Stimulated activated CD8-positive, alpha-beta memory T cell treated with anti-CD3 and anti-CD28 coated beads, Interleukin-4, amount 100 ng/mL, for 48 hours (primary cell): ENCODE results near the gene SLFN5.
"Not testable (repeated sequence)": the region's sequence is repeated elsewhere in the genome, so short reads cannot be mapped to it uniquely, and the experiment has no call there.

Experiments used
- DNase-seq: peaks from one replicate; pipeline ENCODE4 v3.0.0-alpha.2; 2020

Gene SLFN5

DNA sequence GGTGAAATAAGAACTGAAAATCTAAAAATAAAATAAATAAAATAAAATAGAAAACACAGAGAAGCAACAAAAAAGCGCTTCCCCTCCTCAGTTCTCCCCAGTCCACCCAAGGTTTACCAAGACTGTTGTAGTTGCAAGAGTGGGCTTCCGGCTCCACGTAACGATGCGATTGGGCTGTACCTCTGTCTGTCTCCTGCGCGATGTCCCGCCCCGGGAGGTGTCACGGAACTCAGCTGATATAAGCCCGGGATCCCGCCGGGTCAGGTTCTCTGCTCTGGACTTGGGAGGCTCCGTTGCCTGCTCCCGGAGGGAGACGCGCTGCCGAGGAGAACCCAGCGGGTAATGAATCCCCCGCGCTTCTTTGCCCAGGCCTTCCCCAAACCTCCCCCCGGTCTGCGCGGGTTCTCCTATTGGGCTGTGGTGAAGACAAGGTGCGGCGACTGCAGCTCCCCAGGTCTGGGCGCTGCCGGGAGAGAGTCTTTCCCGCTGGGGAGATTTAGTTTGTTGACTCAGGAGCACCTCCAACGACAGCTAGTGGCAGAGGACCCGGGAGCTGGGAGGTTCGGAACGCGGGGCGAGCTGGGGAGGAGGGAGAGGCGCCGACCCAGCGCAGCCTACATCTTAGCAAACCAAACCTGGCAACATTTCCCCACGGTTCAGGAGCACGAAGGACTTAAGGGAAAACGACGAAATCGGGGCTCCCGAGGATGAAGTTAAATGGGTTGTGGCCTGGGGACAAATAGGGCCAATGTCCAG lies at the start of gene SLFN5:
Gene SLFN5, plus strand, starts transcription at position 268 of the 756 bp plus-strand sequence. CDS start 15,619 bp downstream, outside the sequence.
- peak; percentile 97 for DNase-seq

DNA sequence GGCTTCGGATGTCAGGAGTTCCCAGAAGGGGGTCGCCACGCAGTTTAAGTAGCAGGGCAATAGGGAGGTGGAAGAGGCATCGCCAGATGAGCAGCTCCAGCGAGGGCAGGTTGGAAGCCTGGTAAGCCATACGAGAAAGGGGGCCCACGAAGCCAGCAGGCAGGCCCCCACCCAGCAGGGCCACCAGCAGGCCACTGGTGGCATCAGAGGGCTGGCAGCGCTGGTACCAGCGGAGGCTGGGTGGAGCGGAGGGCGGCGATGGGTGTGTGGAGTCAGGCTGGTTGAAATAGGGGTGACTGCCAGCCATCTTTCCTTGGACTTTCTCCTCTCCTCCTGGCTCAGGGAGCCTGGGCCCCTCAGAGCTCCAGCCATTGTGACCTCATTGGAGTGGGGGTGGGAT lies 48.9 kb upstream of the SLFN5 start, which contains the start of gene SLC35G3:
Gene SLC35G3, minus strand, starts transcription at position 393 of the 400 bp plus-strand sequence. Its CDS starts 86 bp downstream, at position 307.
- DNase-seq = not testable (repeated sequence)

DNA sequence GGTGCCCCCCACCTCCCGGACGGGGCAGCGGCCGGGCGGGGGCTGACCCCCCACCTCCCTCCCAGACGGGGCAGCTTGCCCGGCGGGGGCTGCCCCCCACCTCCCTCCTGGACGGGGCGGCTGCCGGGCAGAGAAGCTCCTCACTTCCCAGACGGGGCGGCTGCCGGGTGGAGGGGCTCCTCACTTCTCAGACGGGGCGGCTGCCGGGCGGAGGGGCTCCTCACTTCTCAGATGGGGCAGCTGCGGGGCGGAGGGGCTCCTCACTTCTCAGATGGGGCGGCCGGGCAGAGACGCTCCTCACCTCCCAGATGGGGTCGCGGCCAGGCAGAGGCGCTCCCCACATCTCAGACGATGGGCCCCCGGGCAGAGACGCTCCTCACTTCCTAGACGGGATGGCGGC lies 47.8 kb upstream of the SLFN5 start:
- DNase-seq = not testable (repeated sequence)

DNA sequence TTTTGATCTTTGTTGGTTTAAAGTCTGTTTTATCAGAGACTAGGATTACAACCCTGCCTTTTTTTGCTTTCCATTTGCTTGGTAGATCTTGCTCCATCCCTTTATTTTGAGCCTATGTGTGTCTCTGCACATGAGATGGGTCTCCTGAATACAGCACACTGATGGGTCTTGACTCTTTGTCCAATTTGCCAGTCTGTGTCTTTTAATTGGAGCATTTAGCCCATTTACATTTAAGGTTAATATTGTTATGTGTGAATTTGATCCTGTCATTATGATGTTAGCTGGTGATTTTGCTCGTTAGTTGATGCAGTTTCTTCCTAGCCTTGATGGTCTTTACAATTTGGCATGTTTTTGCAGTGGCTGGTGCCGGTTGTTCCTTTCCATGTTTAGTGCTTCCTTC lies 40.3 kb upstream of the SLFN5 start:
- not testable (repeated sequence) for DNase-seq

DNA sequence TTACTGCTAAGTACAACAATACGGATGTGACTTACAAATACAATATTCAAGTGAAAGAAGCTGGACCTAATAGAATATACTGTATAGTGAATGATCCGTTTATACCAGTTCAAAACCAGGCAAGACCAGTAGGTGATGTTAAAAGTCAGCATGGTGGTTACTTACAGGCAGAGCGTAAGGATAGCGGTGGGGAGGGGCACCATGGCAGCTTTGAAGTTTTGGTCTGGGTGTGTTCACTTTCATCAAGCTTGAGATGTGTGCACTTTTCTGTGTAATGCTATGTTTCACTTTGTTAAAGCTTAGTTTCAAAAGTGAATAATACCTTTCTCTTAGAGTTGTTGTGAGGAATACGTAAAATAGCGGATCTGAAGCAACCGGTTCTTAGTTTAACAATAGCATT lies 32.1 kb upstream of the SLFN5 start:
- no peak for DNase-seq

DNA sequence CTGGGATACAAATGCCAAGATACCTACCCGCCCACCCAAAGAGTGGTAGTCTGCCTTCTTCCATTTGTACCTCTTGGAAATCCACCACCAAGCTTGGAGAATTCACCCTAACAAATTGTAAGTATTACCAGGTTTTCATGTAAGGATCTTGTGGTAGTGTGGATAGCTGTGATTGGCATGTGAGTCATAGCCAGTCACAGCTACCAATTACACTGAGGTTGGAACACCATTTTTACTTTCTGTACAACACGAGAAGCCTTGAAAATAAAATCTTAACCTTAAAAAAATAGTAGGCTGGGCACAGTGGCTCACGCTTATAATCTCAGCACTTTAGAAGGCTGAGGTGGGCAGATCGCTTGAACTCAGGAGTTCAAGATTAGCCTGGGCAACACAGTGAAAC lies 30.2 kb upstream of the SLFN5 start:
- no peak for DNase-seq

DNA sequence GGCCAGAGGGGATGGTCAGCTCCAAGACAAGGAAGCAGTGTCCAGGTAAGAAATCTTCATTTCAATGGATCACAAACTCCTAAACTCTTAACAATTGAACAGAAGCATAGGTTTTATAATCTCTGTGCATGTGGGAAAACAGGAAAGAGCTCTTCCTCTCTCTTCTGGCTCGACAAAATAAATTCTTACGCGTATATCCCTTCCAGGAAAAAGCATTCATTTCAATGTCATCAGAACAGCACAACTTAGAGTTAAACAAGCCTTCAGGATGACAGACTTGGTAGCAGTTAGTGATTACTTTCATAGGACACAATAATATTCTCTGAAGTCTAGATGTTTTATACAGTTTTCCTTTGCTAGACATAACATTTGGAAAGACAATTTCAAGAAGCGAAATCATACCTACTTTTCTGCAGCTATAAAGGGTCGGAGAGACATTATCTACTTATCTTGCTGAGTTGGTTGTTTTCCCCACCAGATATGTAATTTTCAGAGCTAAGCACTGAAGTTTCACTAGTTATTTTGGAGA lies 29.4 kb upstream of the SLFN5 start:
- no peak for DNase-seq

DNA sequence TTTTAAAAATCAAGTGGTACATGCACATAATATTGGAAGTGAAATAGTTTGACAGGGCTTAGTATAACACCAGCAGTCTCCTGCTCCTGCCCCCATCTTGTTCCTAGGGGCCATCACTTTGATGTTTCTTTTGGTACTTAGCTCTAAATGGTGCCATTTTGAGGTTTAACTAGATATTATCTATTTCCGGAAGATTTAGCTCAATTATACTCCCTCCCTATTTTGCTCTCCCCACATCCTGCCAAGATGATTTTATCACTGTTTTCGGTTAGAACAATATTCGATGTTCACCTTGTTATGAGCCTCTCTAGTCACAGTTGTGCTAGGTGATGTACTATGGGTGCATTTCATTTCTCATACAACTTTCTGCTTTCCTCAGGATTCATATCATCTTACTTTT lies 28.7 kb upstream of the SLFN5 start:
- DNase-seq = no peak

DNA sequence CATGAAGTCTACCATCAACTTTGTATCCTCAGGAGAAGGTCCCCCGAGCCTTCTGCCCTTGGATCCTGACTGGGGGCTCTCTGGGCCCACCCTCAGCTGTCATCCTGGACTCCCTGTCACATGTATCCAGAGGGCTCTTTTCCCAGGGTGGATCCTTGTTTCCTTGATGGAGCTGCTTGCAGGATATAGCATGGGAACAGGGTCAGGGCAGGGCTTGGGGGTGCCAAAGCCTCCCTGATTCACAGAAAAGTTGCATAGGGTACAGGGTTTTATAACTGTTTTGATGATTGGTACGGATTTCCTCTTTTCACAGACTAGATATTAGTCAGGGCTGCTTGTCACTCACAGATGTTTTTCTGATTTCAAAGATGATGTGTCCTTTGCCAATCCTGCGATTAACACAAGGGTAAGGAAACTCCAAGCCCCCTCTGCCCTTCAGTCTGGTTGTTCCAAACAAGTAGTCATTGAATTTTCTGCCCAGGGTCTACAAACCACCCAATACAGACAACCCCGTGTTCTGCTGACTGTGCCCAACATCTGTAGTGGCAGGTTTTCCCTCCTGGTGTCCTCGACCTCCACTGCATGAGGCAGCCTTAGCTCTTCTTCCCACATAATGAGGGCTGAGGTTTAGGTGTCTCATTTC lies 28.1 kb upstream of the SLFN5 start:
- peak; percentile 59 for DNase-seq

DNA sequence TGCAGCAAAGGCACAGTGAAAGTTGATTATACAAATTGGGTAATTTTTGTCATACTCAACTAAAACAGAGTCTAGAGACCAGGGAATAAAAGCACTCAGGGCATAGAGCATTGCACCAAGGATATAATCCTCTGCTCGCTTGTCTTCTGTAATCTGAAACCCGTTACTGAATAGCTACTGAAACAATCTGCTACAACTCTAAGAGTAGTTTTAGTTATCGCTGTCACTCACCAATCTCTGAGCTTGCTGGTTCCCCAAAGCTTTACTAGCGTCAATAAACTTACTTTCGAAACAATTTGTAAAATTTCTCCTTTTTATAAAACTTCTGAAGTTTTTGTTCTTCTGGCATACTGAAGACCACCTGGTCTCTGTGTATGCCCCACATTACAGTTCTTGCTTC lies 25.8 kb upstream of the SLFN5 start:
- DNase-seq = no peak

DNA sequence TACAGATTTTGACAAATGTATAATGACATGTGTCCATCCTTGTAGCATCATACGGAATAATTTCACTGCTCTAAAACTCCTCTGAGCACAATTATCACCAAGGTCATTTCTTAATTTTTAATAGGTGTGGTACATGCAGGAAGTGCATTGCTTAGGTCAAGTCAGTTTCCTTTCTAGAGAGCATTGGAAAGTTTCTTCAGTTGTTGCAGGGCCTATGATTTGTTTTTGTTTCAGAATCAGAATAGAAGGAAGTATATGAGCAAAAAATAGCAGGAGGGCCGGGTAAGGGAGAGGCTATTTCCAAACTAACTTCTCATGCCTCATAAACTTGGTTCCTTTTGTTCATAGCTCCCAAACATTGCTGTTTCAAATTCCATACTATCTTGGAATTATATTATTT lies 24.0 kb upstream of the SLFN5 start:
- no peak for DNase-seq

DNA sequence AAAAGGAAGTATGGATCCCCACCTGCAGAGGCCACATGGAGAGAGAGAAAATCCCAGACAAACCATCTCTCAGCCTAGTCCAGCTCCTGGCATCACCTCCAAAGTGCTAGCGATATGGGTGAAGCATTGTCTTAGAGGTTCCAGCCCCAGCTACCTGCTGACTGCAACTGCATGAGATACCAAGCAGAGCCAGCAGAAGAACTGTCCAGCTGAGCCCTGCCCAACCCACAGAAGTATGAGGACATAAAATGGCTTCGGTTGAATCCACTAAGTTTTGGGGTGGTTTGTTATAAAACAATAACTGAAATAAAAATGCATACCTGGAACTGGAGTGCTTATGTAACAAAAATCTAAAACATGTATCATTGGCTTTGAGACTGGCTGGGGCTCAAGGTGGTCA lies 20.4 kb upstream of the SLFN5 start:
- no peak for DNase-seq

DNA sequence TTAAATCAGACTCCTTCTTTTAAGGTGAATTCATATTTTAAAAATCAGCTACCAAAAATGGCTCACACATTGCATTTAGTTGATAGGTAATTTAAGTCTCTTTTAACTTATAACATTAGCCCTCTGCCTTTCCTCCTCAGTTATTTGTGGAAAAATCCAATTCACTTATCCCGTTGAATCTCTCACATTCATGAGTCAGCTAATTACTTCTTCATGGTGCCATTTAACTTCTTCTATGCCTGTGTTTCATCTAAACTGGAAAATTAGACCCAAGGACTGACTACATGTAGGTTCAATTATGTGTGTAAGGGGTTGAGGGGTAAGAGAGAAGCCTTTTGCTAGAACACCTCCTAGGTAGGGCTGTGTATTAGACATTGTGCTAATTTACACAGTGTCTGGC lies 18.4 kb upstream of the SLFN5 start:
- no peak for DNase-seq

DNA sequence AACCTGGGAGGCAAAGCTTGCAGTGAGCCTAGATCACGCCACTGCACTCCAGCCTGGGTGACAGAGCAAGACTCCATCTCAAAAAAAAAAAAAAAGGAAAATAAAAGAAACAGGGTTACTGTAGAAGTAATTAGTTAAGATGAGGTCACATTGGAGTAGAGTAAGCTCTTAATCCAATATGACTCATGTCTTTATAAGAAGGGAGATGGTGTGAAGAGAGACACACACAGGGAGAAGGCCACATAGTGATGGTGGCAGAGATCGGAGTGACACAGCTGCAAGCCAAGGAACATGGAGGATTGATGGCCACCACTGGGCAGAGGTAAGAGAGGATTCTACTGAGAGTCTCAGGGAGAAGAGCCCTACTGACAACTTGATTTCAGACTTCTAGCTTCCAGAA lies 15.3 kb upstream of the SLFN5 start:
- no peak for DNase-seq

DNA sequence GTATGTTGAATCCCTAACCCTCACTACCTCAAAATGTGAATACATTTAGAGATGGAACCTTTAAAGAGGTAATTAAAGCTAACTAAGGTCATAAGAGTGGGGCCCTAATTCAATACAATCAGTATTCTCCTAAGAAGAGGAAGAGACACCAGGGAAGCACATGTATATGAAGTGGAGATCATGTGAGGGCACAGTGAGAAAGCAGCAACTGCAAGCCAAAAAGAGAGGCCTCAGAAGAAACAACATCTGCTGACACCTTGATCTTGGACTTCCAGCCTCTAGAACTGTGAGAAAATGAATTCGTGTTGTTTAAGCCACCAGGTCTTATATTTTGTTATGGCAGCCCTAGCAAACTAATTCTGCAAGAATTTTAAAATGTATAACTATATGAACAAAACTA lies 13.2 kb upstream of the SLFN5 start:
- DNase-seq = no peak

DNA sequence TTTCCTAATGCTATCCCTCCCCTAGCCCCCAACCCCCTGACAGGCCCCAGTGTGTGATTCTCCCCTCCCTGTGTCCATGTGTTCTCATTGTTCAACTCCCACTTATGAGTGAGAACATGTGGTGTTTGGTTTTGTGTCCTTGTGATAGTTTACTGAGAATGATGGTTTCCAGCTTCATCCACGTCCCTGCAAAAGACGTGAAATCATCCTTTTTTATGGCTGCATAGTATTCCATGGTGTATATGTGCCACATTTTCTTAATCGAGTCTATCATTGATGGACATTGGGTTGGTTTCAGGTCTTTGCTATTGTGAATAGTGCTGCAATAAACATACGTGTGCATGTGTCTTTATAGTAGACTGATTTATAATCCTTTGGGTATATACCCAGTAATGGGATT lies 8.6 kb upstream of the SLFN5 start:
- DNase-seq = not testable (repeated sequence)

DNA sequence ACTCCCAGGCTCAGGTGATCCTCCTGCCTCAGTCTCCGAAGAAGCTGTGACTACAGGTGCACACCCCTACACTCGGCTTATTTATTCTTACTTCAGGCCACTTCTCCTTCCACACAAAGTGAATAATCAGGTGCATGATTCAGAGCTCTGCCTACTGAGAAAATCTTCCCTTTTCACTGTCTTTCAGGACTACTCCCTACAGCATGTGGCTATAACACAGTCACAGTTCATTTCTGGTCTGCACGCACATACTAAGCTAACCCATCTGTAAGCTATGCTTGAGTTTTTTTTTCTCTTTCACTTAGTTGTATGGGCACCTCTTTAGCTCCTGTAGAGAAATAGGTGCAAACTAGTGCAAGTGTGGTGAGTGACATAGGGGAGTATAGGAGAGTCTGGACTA lies 7.6 kb upstream of the SLFN5 start:
- no peak for DNase-seq

DNA sequence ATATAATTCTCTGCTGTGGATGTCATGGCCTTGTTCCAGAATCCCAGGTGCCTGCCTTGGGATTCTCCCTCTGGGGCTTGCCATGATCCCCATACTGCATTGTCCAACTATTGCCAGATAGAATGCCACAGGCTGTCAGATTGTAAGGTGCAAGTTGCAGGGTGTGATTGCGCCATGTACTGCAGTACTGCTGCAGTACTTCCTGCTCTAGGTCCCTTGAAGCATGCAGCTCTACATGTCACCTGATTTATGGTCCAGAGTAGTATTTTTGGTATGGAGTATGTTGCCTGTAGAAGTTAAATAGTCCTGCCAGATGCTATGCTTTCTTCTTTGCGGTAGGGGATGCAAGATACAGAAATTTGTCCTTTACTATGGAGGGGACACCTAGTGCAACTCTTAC lies 7.0 kb upstream of the SLFN5 start:
- no peak for DNase-seq

DNA sequence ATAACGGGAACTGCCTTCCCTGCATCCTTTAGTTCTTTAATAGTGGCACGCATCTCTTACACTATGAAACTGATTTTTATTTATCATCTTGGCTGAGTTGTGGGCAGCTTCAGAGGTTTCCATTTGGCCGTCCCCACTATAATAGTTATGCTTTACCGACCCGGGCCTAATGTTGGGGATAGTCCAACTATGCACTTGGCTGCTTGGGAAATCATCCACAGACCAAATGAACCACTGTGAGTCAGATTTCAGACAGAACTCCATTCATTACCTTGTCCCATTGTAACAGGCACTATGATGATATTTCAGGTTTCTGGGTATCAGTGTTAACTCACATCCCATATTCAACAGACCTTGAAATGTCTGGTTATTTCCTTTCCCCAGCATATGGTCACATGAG lies 6.1 kb upstream of the SLFN5 start:
- DNase-seq = no peak

DNA sequence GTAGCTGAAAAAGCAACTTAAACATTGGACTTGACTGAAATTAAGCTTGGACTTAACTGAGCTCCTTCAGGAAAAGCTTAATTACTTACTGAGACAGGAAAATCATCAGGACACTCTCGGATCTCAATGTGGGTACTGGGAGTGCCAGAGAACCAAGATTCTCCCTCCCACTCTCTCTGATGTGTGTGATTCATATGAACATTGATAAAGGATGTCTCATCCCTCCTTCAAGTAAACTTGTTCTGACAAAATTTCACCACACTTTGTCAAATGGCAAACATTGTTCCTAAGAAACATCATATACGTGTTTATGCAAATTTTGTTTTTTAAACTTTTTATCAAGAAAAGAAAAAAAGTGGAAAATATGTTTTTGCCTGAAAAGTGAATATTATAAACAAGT lies 4.1 kb upstream of the SLFN5 start:
- no peak for DNase-seq

DNA sequence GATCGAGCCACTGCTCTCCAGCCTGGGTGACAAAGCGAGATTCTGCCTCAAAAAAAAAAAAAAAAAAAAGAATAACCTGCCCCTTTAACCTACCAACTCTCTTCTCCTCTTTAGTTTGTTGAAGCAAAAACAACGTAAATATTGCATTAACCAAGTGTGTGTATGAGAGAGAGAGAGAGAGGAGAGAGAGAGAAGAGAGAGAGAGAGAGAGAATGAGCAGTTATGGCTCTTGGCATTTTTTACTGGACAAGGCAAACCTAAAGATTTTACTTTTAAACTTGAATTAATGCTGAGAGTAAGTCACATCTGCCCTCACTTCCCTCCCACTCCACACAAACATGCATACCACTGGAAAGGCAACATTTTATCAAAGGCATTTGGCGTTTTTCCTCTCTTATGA lies 3.0 kb upstream of the SLFN5 start:
- no peak for DNase-seq

DNA sequence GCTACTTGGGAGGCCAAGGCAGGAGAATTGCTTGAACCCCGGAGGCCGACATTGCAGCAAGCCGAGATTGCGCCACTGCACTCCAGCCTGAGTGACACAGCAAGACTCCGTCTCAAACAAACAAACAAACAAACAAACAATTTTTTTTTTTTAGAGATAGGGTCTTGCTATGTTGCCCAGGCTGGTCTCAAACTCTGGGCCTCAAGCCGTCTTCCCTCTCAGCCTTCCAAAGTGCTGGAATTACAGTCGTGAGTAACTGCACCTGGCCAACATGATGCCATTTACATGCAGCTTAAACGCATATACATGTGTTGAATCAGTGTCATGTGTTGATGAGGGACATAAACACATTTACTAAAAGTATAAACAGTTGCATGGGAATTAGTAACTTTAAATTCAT lies 2.0 kb upstream of the SLFN5 start:
- no peak for DNase-seq

DNA sequence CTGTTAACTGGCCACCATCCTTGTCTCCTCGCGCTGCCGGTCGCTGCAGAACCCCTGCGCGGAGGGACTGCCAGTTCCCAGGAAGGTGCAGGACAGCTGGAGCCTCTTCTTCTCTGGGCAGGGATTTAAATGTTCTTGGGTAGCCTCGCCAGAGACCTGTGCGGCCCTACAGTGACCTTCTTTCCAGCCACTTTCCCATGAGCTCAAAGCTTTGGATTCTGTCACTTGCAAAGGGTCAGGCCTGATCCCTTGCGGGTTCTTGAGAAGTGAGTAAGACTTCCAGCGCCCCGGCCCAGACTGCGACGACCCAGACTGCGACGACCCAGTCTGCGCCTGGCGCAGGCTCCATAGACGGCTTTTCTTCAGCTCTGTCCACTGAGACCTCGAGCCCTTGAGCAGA lies 1.4 kb upstream of the SLFN5 start:
- DNase-seq = peak; percentile 58

DNA sequence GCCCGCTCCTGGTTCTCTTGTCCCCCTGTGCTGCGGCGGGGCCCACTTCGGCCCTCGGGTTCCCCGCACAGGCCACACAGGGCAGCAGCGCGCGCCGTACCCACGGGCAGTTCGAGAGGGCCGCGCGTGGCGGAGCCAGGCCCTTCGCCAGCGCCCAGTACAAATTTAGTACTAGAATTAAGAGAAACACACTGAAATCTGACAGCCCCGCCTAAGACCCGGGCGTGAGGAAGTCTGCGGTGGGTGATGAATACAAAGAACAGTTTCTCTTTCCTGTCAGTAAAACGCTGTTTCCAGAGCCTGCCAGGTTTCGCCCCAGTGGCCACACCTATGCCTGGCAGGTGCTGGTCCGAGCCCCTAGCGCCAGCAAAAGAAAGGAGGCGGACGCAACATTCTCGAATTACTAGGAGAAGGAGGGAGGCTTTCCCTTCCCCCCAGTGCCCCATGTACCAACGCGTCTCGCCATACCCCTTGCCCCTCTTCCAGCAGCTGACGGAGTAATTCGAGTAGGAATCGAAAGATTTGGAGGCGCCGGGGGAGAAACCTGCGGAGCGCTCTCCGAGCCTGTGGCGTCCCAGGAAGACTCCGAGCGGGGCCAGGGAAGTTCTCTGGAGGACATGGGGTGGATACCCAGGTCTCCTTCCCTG lies 591 bp upstream of the SLFN5 start:
- DNase-seq = peak; percentile 85
